ENCODE data around the gene MAMDC2. TPM values are rescaled to one million over a fixed set of nuclear protein-coding genes. Genes with fewer than 3 reads are reported as not detected.

MAMDC2 gene
- total RNA-seq, 1 experiment from 2014 or later: not detected

DNA sequence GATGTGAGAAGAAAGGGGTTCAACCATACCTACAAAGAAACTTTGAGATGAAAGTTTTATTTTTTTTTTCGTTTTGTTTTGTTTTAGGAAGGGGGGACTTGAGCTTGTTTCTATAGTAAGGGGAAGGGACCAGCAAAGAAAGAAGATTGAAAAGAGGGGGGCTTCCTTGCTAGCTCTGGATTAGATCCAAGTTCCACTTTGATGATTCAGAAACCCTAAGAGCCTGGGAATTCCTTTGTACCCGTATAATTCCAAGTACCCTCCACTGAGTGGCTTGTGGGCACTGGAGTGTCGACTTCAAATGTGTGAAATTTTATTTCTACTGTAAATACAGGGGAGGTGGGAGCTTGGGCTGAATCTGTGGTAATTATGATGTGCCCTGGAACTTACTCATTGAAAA is 10.9 kb downstream of the MAMDC2 start:
- Histone ChIP-seq H3K4me3 (no peak overlapping the region), H3K36me3 (no peaks in the 10 kb centered on the region), H3K27me3 (no peaks in the 10 kb centered on the region), H3K9me3 (no peaks in the 10 kb centered on the region)
- DNase-seq: no peak

DNA sequence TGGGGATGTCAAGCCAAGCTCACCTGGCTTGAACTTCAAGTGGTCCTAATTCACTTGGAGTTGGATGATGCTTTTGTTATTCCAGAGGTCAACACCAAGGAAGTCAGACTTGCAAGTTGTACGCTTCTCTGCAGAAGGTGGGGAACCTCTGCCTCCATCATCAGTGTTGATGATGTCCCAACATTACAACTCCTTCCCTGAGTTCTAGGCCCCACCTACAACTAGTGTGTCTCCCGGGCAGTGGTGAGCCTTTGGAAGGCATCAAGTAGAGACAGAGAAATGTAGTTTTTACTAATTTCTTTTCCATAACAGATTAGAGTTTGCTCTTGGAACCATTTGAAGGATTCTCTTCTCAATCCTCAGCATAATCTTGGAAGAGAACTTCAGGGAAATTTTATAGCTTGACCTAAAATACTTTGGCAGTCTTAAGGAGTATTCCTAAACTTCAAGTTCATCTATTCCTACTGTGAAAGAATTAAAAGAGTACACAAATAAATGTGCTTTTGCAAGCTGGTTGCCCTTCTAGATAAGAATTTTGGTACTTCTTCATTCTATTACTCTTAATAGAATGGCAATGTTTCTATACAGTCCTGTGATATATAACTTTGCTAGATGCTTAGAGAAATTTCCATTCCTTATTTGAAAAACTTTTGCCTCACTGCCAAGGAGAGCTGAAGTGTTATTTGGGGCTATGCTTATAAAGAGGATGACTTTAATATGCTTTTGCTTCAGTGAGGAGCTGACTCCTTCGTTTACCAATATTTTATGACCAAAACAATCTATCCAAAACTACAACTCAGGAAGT is 12.0 kb downstream of the MAMDC2 start:
- Histone ChIP-seq H3K27me3 (no peaks in the 10 kb centered on the region), H3K4me3 (no peak overlapping the region), H3K36me3 (no peaks in the 10 kb centered on the region), H3K9me3 (no peaks in the 10 kb centered on the region)
- no peak for DNase-seq

DNA sequence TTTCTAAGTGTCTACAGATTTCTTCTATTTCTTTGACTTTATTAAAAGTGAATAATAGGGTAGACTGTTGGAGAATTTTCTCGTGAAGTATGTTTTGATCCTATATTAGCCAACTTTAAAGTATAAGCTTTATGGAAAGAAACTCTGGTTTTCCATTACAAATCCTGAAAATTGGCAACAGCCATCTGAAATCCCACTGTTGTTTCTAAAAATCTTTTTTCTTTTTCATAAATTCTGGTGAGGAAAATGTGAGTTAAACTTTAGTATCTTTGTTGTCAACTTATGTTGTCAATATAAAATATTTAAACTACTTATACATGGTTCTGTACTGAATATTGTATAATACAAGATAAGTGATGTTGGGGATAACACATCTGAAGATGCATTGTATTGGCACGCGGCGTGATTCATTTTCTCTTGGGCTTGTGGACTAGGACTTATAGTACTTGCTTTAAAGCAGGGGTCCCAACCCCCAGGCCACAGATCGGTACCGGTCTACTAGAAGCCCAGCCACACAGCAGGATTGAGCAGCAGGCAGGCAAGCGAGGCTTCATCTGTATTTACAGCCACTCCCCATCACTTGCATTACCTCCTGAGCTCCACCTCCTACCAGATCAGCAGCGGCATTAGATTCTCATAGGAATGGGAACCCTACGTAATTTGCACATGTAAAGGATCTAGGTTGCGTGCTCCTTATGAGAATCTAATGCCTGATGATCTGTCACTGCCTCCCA is 12.7 kb downstream of the MAMDC2 start:
- DNase-seq: no peak
- no peaks in the 10 kb centered on the region for H3K36me3 ChIP-seq
- no peaks in the 10 kb centered on the region for H3K9me3 ChIP-seq
- H3K27me3 ChIP-seq: no peaks in the 10 kb centered on the region
- no peak overlapping the region for H3K4me3 ChIP-seq

DNA sequence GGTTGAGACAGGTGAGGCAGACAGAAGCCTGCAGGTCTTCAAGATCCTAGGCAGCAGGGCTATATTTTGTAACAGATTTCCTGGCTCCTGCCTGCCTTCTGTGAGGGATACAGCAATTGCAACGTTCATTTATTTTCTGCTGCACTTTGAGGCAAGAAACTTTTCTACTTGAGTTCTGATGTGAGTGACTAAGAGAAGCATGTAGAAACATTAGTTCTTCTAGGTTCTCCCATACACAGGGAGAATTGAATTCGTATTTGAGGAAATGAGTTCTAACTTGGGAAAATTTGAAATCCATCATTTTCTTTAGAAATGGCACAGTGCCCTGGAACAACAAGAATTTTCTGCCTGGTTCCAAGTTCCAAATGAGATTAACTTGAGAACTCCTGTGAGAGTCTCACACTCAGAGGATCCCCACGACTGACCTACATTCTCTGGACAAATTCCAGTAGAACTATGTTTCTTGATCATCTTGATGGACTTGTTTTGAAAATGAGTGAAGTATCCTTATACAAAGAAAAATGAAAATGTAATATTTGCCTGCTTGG is 15.0 kb downstream of the MAMDC2 start:
- no peak for DNase-seq
- Histone ChIP-seq H3K9me3 (no peaks in the 10 kb centered on the region), H3K36me3 (no peaks in the 10 kb centered on the region), H3K27me3 (no peaks in the 10 kb centered on the region), H3K4me3 (no peak overlapping the region)

DNA sequence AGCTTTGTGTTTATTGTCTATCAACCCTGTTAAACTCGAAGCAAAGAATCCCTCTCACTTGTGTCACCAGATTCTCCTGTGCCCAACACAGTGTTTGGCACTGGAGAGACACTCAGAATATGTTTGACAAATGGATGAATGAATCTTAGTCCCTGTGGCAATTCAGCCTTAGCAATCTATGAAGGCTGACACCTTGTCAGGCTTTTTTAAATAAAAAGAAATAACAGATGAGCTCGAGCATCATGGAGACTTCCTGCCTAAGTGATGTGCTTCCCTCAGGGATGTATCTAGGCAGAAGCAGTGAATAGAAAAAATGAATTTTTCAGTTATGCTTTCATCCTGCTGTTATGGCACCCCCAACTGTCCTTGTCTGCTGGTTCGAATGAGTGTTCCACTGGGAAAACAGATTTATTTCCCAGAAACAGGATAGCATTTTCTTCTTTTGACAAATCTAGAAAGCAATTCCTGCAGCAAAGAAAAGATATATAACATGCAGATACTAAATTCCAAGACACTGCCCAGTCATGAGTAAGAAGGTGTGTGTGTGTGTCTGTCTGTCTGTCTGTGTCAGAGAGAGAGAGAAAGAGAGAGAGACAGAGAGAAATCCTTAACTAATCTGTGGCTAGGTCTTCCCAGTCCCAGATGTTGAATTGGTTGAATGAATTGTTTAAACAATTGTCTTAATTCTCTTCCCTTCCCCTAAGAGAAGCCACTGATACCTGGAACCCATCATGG is 16.7 kb downstream of the MAMDC2 start:
- H3K36me3 ChIP-seq: no peaks in the 10 kb centered on the region
- no peaks in the 10 kb centered on the region for H3K27me3 ChIP-seq
- DNase-seq: no peak
- no peak overlapping the region for H3K4me3 ChIP-seq
- no peaks in the 10 kb centered on the region for H3K9me3 ChIP-seq

DNA sequence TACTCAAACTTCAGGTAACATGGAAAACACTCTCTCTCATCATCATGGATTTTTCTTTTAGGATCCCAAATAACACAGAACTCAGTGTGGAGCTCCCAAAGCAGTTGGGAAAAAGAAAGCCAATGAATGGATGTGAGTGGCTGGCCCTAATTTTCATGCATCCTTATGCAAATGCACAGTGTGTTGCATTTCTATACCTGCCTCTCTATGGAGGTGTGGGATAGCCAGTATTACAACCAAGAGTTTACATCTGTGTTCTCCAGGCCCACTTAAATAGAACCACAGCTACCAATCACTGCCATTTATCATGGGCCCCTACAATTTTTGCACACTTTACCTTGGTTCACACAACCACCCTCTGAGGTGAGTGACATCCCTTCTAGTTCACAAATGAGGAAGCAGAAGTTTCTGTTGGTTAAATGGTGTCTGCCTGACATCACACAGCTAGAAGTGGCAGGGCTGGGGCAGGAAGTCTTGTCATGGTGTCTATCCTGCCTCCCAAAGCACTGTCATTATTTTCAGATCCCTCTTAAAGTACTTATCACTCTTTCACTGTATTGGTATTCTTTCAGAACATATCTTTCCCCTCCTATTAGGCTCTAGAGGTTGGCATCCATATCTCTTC is 17.3 kb downstream of the MAMDC2 start:
- H3K36me3 ChIP-seq: no peaks in the 10 kb centered on the region
- H3K9me3 ChIP-seq: no peaks in the 10 kb centered on the region
- no peak overlapping the region for H3K4me3 ChIP-seq
- no peak for DNase-seq
- H3K27me3 ChIP-seq: no peaks in the 10 kb centered on the region

DNA sequence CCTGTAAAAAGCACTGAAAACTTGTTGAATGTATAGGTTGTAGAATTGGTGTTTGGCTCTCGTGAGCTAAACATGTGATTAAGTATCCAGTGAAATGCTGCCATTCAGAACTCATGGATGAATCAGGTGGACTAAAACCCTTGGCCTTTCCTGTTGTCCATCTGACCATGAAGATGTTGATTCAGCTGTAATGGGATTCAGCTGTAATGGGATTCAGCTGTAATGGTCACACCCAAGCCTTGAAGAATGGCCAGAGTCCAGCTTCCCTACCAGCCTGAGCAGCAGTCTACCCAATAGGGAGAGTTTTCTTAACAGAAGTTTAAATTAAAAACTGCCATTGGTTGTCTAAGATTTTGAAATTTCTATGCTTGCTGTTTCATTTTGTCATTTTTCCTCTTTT is 18.1 kb downstream of the MAMDC2 start:
- no peak for DNase-seq

DNA sequence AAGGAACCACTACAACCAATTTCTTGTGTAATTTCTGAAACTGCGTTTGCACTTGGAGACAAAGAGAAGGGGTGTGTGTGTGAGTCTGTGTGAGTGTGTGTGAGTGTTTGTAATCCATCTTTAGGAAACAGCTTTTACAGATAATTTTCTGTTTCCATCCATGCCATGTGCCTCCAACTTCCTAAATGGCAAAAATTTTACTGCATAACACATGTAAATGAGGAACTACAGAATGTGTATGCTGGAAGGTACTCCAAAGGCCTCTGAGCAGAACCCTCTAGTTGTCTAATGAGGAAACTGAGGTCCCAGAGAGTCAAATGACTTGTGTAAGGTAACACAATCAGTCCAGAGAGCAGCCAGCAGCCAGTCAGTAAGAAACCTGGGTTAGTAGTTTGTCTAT is 20.8 kb downstream of the MAMDC2 start:
- Histone ChIP-seq H3K4me3 (no peak overlapping the region), H3K9me3 (no peaks in the 10 kb centered on the region), H3K27me3 (no peaks in the 10 kb centered on the region), H3K36me3 (no peaks in the 10 kb centered on the region)
- no peak for DNase-seq

More for the DNA sequence above, 18.1 kb downstream of the MAMDC2 start:
- Histone ChIP-seq H3K36me3 (no peaks in the 10 kb centered on the region), H3K27me3 (no peaks in the 10 kb centered on the region), H3K4me3 (no peak overlapping the region), H3K9me3 (no peaks in the 10 kb centered on the region)

DNA sequence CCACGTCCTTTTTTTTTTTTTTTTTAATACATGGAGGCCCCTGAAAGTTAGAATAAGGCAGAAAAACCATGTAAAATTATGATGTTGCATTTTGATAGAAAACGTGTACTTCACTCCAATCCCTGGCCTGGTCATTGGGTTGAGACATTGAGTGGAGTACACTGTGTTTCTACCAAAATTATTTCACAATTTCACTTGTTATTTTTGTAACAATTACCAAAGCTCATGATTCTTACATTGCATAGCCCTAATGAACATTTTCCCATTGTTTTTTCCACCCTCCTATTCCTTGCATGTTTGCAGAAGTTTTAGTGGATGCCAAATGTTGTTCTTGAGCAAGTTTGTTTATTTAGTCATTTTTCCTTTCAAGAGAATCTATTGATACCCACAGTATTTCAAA is 21.9 kb downstream of the MAMDC2 start:
- H3K36me3 ChIP-seq: no peaks in the 10 kb centered on the region
- H3K4me3 ChIP-seq: no peak overlapping the region
- no peak for DNase-seq
- H3K9me3 ChIP-seq: no peaks in the 10 kb centered on the region
- no peaks in the 10 kb centered on the region for H3K27me3 ChIP-seq

DNA sequence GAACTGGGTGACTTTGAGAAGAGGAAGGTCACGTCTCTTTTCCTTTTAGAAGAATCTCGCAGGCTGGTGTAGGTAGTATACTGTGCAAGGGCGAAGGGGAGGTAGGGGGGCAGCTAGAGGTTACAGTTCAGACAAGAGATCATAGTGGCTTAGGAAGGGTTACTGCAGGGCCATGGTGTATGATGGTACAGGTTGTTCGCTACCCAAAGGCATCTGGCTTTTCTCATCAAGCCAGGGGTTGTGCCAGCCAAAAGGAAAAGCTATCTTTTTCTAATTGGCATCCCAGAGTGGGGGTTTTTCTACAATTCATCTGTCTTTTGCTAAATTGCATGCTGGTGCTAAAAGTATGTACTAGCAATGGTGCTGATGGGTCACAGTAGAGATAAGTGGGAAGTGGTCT is 22.8 kb downstream of the MAMDC2 start:
- no peak for DNase-seq
- Histone ChIP-seq H3K4me3 (no peak overlapping the region), H3K36me3 (no peaks in the 10 kb centered on the region), H3K27me3 (no peaks in the 10 kb centered on the region), H3K9me3 (no peaks in the 10 kb centered on the region)

DNA sequence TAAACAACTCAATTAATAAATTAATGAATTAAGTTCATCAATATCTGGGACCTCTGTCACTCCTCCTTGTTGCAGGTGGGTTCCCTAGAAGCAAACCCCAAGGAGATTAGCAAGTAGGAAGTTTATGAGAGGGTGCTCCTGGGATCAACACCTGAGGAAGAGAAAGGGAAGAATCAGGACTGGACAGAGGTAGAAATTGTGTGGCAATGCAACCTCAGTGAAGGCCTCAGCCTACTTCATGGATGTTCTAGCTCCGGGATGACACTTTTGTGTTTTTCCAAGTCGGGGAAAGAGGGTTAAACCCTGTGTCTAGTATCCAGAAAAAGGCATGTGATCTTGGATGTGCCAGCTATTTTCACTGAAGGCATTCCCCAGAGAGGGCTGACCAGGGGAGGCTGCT is 23.2 kb downstream of the MAMDC2 start:
- Histone ChIP-seq H3K9me3 (no peaks in the 10 kb centered on the region), H3K4me3 (no peak overlapping the region), H3K36me3 (no peaks in the 10 kb centered on the region), H3K27me3 (no peaks in the 10 kb centered on the region)
- no peak for DNase-seq

DNA sequence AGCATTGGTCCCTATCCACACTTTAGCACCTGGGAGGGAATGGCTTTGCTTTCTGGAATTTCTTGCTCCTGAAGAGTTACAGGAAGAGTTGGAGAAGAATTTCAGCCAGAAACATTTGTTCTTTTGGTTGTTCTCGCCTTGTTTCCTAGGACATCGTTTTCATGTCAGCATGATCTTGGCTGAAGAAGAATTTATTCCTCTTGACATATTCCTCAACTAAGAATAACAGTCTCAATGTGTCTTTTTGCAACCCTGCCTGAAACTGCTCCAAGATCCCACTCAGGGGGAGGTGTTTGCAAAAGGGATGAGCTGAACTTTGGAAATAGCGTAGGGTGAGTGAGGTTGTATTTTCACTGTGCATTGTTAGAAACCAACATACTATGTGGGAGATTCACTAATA is 26.1 kb downstream of the MAMDC2 start:
- no peaks in the 10 kb centered on the region for H3K27me3 ChIP-seq
- H3K9me3 ChIP-seq: no peaks in the 10 kb centered on the region
- no peak for DNase-seq
- H3K4me3 ChIP-seq: no peak overlapping the region
- no peaks in the 10 kb centered on the region for H3K36me3 ChIP-seq

DNA sequence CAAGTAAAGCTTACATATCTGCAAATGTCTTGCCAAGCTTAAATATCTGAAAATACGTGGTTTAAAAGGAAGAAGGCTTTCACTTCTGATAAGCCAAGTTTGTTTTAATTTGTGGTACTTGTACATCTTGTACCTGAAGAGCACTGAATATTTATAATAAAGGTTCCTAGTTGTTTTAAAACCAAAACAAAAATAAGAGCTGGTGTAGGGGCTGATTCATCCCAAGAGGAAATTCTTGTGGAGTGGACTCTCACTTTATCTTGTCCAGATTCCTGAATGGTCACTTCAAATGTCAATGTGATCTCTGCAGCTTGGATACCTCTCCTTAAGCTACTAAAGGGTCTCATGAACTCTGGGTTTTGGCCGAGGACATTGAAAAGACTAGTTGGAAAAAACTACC is 29.5 kb downstream of the MAMDC2 start:
- Histone ChIP-seq H3K27me3 (no peaks in the 10 kb centered on the region), H3K9me3 (no peaks in the 10 kb centered on the region), H3K4me3 (no peak overlapping the region), H3K36me3 (no peaks in the 10 kb centered on the region)
- DNase-seq: no peak

DNA sequence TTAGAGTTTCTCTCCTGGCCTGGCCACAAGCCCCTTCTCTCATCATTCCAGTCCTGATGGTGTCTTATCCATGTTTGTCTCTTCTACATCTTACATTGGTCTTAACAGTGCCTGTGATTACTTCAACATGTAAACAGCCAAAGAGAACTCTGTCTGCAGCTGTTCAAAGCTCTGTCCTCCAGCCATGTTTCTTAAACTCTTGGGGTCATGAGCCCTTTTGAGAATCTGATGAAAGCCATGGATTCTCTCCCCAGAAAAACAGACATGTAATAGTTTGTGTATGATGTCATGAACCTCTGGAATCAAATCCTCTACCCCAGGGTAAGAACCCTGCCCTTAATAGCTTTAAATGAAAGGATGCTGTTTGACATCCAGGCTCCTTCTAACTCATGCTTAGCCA is 30.1 kb downstream of the MAMDC2 start:
- H3K27me3 ChIP-seq: no peaks in the 10 kb centered on the region
- H3K9me3 ChIP-seq: no peaks in the 10 kb centered on the region
- no peaks in the 10 kb centered on the region for H3K36me3 ChIP-seq
- H3K4me3 ChIP-seq: no peak overlapping the region
- no peak for DNase-seq

DNA sequence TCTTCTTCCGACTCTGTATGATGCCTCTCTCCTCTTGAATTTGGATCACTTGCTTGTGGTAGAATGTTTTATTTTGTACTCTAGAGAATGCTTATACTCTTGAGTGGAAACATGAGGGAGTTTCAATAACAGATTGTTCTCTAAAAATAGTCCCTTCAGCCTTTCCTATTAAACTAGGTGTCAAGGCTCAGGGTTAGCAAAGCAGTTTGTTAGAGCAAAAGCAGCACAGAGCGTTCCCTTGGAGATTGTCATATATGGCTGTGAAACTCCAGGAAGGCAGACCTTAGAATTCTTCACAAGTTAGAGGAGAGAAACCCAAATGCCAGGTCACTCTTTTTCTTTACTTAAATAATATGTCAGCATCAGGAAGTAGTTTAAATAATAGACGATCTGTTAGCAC is 33.0 kb downstream of the MAMDC2 start:
- no peak for DNase-seq
- Histone ChIP-seq H3K9me3 (no peaks in the 10 kb centered on the region), H3K36me3 (no peaks in the 10 kb centered on the region), H3K27me3 (no peaks in the 10 kb centered on the region), H3K4me3 (no peak overlapping the region)

DNA sequence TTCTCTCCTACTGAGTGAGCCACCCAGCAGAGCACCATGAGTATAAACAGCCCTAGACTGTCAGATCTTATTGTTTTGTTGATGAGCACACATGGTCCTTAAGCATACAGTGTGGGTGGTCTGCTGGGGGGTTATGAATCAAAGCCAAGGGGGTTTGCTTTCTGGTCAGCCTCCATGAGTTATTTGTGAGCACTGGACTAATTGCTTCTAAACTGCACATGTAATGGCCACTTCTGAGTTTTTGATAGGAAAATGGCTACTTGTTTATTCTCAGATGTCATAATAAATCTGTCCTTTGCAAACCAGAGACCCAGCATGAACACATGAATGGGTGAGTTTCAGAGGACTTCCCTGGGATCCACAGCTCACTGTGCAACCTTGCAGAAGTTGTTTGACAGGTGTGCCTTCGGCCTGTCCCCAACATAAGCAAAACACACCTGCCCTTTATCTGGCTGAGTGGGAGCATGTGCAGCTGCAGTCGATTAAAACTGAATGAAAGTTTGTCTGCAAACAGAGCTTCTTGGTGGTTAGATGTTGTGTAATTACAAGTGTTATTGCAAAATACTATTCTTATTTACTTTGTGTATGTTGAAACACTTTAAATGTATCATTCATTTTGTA is 35.9 kb downstream of the MAMDC2 start:
- Histone ChIP-seq H3K36me3 (no peaks in the 10 kb centered on the region), H3K27me3 (no peaks in the 10 kb centered on the region)
- DNase-seq: no peak

More for the DNA sequence above, 35.9 kb downstream of the MAMDC2 start:
- no peak overlapping the region for H3K4me3 ChIP-seq
- no peaks in the 10 kb centered on the region for H3K9me3 ChIP-seq
